AG09319 (cell line): ENCODE data around the gene MMP19.

ENCODE experiments used
- DNase-seq: peaks from one replicate; pipeline ENCODE4 v3.0.0-alpha.2; 2010; ENCODE audit warnings: low read depth; ENCODE audit errors: extremely low read depth
- TF ChIP-seq, protein P1 (sequence below): IDR thresholded peaks from 2 replicates; pipeline ENCODE4 v1.5.1; 2011; ENCODE audit warnings: low read depth, mild to moderate bottlenecking, inconsistent platforms, low read length, moderate library complexity

Gene MMP19

DNA sequence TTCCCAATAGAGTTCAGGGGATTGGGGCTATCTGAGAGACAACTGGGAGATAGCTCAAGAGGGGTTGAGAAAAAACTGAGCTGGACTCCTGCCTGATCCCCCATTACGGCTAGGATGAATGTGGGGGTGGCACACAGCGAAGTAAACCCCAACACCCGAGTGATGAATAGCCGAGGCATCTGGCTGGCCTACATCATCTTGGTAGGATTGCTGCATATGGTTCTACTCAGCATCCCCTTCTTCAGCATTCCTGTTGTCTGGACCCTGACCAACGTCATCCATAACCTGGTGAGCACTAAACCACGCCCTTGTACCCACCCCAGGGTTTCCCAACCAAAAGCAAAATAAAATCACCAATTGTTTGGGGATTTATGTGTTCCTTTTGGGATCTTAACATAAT is 23.9 kb downstream of the MMP19 start:
- TF ChIP-seq, protein P1, sequence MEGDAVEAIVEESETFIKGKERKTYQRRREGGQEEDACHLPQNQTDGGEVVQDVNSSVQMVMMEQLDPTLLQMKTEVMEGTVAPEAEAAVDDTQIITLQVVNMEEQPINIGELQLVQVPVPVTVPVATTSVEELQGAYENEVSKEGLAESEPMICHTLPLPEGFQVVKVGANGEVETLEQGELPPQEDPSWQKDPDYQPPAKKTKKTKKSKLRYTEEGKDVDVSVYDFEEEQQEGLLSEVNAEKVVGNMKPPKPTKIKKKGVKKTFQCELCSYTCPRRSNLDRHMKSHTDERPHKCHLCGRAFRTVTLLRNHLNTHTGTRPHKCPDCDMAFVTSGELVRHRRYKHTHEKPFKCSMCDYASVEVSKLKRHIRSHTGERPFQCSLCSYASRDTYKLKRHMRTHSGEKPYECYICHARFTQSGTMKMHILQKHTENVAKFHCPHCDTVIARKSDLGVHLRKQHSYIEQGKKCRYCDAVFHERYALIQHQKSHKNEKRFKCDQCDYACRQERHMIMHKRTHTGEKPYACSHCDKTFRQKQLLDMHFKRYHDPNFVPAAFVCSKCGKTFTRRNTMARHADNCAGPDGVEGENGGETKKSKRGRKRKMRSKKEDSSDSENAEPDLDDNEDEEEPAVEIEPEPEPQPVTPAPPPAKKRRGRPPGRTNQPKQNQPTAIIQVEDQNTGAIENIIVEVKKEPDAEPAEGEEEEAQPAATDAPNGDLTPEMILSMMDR = no peak
- DNase-seq = no peak

DNA sequence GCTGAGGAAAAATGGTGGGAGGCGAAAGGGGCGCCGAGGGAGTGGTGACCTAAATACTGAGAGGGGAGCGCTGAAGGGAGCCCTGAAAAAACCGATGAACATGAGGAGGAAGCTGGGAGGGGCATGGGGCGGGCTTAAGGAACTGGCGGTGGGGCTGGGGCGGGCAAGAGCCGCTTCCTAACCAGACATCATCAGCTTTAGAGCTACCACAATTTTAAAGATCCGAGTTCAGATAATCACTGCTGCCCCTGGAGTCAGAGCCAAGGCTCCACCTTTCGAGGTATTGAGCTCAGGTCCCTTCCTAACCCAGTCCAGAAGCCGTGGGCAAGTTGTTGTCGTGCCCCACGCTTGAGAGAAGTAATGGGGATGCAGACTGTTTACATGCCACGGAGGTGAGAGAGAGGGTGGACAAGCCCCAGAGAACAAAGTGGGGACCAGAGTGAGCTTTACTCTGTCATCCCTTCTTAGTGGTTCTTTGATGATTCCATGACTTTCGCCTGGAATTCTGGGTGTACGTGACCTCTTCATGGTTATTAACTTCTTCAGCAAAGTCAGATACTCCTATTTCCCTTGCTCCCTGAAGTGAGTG is 24.5 kb downstream of the MMP19 start:
- no peak for DNase-seq
- TF ChIP-seq, protein P1 = no peak

DNA sequence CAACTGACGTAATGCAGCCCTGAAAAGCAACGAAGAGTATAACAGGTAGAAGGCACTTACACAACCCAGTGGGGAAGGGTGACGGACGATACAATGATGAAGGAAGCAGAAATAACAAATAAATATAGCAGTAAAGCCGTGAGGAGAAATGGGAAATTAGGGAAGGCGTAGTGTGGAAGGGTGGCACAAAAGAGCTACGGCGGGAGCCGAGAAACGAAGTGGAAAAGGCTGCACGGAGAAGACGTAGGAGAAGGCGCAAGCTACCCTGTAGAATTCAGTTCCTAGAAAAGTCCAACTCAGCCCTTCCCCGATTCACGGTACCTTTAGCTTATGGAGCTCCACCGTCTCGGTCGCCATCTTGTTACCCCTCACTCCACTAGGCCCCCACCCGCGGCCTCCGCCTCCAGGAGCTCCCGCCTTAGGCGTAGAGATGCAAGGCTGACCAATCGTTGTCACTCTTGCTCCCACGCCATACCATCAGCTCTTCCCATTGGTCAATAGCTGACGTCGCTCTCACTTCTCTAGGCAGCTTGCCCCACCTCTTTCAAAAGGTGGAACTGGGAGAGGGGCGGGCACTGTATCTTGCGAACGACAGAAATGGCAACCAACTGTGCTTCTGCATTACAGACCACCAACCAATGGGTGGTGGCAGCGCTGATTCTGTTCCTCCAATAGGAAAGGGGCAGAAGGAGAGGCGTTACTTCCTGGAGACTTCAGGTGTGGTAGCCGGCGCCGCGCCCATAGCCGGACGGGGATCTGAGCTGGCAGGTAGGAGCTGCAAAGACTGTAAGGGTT is 25.2 kb downstream of the MMP19 start, which contains the start of the genes ORMDL2 and SARNP:
ORMDL2 (plus strand) TSS at position 697 of the 795 bp plus-strand sequence. CDS start 959 bp downstream, outside the sequence.
SARNP (minus strand) TSS at position 380 of the 795 bp plus-strand sequence; CDS start at position 357, 23 bp downstream.
- DNase-seq = peak; percentile 99
- TF ChIP-seq, protein P1 = no peak

DNA sequence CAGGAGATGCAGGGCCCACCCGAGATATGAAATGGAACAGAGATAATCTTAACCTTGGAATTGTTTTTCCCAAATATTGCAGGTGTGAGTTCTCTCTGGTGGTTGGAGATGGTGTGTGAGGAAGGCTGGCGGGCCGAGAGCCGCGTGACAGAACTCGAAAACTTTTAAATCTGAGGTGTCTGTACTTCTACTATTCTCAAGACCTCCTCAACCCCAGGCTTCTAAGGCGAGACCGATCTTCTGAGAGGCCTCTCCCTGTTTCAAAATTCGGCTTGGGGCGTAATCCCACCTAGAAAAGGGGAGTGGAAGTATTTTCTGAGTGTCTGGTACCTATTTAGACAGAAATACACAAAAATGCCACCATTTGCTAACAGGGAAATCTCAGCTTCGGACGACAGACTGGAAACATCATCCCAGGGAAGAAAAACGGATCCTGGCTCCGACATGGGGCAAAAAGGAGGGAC is 25.8 kb downstream of the MMP19 start:
- no peak for DNase-seq
- TF ChIP-seq, protein P1 = no peak

DNA sequence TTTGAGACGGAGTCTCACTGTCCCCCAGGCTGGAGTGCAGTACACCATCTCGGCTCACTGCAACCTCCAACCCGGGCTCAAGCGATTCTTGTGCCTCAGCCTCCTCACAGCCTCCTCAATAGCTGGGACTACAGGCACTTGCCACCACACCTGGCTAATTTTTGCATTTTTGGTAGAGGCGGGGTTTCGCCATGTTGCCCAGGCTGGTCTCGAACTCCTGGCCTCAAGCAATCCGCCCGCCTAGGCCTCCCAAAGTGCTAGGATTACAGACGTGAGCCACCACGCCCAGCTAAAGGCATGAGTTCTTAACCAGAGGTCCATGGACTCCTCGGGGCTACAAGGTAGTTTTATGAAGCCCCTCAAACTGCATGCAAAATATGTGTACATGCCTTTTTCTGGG is 27.3 kb downstream of the MMP19 start:
- DNase-seq = no peak
- TF ChIP-seq, protein P1 = no peak

DNA sequence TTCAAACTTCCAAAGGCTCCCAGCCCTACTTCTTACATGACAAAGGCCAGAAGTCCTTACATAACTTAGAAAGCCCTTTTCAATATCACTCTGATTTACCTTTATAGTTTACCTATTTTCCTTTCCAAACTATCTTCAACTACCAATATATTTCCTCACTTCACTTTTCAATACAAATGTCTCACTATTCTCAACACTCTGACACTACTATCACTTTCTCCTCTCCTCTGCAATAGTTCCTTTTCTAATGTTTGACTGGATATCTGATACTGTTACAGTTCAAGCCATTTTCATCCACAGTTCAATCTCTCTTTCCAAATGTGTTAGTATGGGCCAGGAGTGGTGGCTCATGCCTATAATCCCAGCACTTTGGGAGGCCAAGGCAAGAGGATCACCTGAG is 28.5 kb downstream of the MMP19 start:
- TF ChIP-seq, protein P1 = no peak
- DNase-seq = no peak

DNA sequence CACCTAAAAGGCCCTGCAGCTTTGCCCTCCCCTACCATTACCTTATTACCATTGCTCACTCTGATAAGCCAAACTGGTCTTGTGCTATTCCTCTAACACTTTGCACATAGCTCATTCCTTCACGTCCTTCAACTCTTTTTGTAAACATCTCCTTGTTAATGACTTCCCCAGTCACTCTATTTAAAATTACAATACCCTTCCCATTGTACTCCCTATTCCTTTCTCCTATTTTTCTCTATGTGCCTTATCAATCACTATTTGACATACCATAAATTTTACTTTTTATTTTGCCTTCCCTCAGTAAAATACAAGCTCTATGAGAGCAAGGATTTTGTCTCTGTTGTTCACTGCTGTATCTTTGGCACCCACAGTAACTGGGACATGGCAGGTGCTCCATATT is 30.6 kb downstream of the MMP19 start:
- TF ChIP-seq, protein P1 = no peak
- no peak for DNase-seq
